ENCODE results near the gene GIGYF1. TPM values are rescaled to one million over a fixed set of nuclear protein-coding genes. Genes with fewer than 3 reads are reported as not detected.

The GIGYF1 gene
- total and polyA plus RNA-seq, 2 of the 13 experiments (the other 11 are each of a cell fraction or from before 2014, with no cell fraction given): 7.6 to 16.1 TPM

DNA sequence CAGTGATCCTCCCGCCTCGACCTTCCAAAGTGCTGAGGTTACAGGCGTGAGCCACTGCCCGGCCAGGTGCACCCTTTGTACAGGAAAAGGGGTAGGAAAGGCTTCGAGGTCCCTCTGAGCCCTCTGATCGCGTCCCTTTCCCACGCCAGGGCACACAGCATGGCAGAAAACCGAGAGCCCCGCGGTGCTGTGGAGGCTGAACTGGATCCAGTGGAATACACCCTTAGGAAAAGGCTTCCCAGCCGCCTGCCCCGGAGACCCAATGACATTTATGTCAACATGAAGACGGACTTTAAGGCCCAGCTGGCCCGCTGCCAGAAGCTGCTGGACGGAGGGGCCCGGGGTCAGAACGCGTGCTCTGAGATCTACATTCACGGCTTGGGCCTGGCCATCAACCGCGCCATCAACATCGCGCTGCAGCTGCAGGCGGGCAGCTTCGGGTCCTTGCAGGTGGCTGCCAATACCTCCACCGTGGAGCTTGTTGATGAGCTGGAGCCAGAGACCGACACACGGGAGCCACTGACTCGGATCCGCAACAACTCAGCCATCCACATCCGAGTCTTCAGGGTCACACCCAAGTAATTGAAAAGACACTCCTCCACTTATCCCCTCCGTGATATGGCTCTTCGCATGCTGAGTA lies 12.7 kb upstream of the GIGYF1 start (continued):
- TF ChIP-seq, protein P1, sequence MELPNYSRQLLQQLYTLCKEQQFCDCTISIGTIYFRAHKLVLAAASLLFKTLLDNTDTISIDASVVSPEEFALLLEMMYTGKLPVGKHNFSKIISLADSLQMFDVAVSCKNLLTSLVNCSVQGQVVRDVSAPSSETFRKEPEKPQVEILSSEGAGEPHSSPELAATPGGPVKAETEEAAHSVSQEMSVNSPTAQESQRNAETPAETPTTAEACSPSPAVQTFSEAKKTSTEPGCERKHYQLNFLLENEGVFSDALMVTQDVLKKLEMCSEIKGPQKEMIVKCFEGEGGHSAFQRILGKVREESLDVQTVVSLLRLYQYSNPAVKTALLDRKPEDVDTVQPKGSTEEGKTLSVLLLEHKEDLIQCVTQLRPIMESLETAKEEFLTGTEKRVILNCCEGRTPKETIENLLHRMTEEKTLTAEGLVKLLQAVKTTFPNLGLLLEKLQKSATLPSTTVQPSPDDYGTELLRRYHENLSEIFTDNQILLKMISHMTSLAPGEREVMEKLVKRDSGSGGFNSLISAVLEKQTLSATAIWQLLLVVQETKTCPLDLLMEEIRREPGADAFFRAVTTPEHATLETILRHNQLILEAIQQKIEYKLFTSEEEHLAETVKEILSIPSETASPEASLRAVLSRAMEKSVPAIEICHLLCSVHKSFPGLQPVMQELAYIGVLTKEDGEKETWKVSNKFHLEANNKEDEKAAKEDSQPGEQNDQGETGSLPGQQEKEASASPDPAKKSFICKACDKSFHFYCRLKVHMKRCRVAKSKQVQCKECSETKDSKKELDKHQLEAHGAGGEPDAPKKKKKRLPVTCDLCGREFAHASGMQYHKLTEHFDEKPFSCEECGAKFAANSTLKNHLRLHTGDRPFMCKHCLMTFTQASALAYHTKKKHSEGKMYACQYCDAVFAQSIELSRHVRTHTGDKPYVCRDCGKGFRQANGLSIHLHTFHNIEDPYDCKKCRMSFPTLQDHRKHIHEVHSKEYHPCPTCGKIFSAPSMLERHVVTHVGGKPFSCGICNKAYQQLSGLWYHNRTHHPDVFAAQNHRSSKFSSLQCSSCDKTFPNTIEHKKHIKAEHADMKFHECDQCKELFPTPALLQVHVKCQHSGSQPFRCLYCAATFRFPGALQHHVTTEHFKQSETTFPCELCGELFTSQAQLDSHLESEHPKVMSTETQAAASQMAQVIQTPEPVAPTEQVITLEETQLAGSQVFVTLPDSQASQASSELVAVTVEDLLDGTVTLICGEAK (IDR thresholded peaks at IDR 0.05): no peak
- TF ChIP-seq, protein P1 (CRISPR knock-in tag; IDR thresholded peaks at IDR 0.05): no peak
- TF ChIP-seq HCFC1 (IDR thresholded peaks at IDR 0.05; ENCODE audit: low read depth, low read length): no peak
- no peak for TF ChIP-seq ZNF891 (CRISPR knock-in tag; IDR thresholded peaks at IDR 0.05)
- no peak for TF ChIP-seq SRY (CRISPR knock-in tag; IDR thresholded peaks at IDR 0.05)
- no peak for TF ChIP-seq ZNF431 (CRISPR knock-in tag; IDR thresholded peaks at IDR 0.05; ENCODE audit: borderline replicate concordance, low read depth)
- no peak for TF ChIP-seq CAMTA2 (CRISPR knock-in tag; IDR thresholded peaks at IDR 0.05; ENCODE audit: borderline replicate concordance)
- peak; percentile 42; the same call in 1 of the 2 replicates for TF ChIP-seq MTA1 (CRISPR knock-in tag; IDR thresholded peaks at IDR 0.05; ENCODE audit: borderline replicate concordance)
- TF ChIP-seq, protein P2, sequence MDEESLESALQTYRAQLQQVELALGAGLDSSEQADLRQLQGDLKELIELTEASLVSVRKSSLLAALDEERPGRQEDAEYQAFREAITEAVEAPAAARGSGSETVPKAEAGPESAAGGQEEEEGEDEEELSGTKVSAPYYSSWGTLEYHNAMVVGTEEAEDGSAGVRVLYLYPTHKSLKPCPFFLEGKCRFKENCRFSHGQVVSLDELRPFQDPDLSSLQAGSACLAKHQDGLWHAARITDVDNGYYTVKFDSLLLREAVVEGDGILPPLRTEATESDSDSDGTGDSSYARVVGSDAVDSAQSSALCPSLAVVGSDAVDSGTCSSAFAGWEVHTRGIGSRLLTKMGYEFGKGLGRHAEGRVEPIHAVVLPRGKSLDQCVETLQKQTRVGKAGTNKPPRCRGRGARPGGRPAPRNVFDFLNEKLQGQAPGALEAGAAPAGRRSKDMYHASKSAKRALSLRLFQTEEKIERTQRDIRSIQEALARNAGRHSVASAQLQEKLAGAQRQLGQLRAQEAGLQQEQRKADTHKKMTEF (CRISPR knock-in tag; IDR thresholded peaks at IDR 0.05): peak; percentile 22; the same call in 1 of the 2 replicates
- TF ChIP-seq, protein P3, sequence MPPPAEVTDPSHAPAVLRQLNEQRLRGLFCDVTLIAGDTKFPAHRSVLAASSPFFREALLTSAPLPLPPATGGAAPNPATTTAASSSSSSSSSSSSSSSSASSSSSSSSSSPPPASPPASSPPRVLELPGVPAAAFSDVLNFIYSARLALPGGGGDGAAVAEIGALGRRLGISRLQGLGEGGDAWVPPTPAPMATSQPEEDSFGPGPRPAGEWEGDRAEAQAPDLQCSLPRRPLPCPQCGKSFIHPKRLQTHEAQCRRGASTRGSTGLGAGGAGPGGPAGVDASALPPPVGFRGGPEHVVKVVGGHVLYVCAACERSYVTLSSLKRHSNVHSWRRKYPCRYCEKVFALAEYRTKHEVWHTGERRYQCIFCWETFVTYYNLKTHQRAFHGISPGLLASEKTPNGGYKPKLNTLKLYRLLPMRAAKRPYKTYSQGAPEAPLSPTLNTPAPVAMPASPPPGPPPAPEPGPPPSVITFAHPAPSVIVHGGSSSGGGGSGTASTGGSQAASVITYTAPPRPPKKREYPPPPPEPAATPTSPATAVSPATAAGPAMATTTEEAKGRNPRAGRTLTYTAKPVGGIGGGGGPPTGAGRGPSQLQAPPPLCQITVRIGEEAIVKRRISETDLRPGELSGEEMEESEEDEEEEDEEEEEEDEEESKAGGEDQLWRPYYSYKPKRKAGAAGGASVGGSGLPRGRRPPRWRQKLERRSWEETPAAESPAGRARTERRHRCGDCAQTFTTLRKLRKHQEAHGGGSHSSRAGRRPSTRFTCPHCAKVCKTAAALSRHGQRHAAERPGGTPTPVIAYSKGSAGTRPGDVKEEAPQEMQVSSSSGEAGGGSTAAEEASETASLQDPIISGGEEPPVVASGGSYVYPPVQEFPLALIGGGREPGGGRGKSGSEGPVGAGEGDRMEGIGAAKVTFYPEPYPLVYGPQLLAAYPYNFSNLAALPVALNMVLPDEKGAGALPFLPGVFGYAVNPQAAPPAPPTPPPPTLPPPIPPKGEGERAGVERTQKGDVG (CRISPR knock-in tag; IDR thresholded peaks at IDR 0.05; ENCODE audit: borderline replicate concordance): peak; percentile 27; the same call in 1 of the 2 replicates
- TF ChIP-seq ARID2 (CRISPR knock-in tag; IDR thresholded peaks at IDR 0.05; ENCODE audit: borderline replicate concordance): 0 out of 2 replicates have a peak, but pooled peaks have one; percentile 56
- no peak for TF ChIP-seq SMAD3 (CRISPR knock-in tag; IDR thresholded peaks at IDR 0.05)
- TF ChIP-seq ATAD3A (CRISPR knock-in tag; IDR thresholded peaks at IDR 0.05): no peak
- TF ChIP-seq NCOR1 (IDR thresholded peaks at IDR 0.05; ENCODE audit: borderline replicate concordance, low read length): 0 out of 2 replicates have a peak, but pooled peaks have one; percentile 14
- TF ChIP-seq ZNF768 (CRISPR knock-in tag; IDR thresholded peaks at IDR 0.05): peak; percentile 38; the same call in 1 of the 2 replicates
- TF ChIP-seq REPIN1 (CRISPR knock-in tag; IDR thresholded peaks at IDR 0.05; ENCODE audit: borderline replicate concordance, low read depth): peak; percentile 67; the same call in 1 of the 2 replicates

Measured in HepG2 (cell line).